ENCODE results near the gene CNTNAP2. TPM values are rescaled to one million over a fixed set of nuclear protein-coding genes. Genes with fewer than 3 reads are reported as not detected.

The CNTNAP2 gene
- total and polyA plus RNA-seq, 2 experiments from 2014 or later, result not detected

- TF ChIP-seq EZH2phosphoT487 (IDR thresholded peaks at IDR 0.05; ENCODE audit: insufficient read depth, low read depth), result no peak
- TF ChIP-seq EZH2 (IDR thresholded peaks at IDR 0.05; ENCODE audit: insufficient read depth, poor library complexity, severe bottlenecking), result no peak
- Histone ChIP-seq H4K20me1 (ENCODE audit: insufficient read depth) (no peaks in the 10 kb centered on the region), H3K27ac (no peak overlapping the region), H3K36me3 (ENCODE audit: low read depth) (no peaks in the 10 kb centered on the region), H3K4me2 (ENCODE audit: unreplicated experiment) (no peak overlapping the region), H3K4me3 (no peak overlapping the region), H2AFZ (no peak overlapping the region), H3K4me1 (ENCODE audit: insufficient read depth) (no peaks in the 10 kb centered on the region), H3K9ac (no peak overlapping the region), H3K9me3 (ENCODE audit: low read depth) (no peaks in the 10 kb centered on the region), H3K79me2 (ENCODE audit: insufficient read depth) (no peaks in the 10 kb centered on the region), H3K27me3 (replicated peaks; ENCODE audit: insufficient read depth) (no peaks in the 10 kb centered on the region), H3F3A (ENCODE audit: insufficient read depth) (no peaks in the 10 kb centered on the region), H3K9me2 (ENCODE audit: insufficient read depth) (no peaks in the 10 kb centered on the region)
- in situ Hi-C loops (cut with MboI), result no loop called here
- 39 to 48% methylated on average over 1 of the region's 1 CpG for WGBS, 2 experiments (ENCODE audit: low coverage in 1 of 2, low lambda C conversion rate in 2 of 2, missing lambda C conversion rate in 2 of 2)
- no peak for DNase-seq
These were observed 1071.9 kb downstream of the CNTNAP2 start for GRCh38 chr7:147188467-147188866.

- Histone ChIP-seq H3K4me3 (no peak overlapping the region), H3K9ac (no peak overlapping the region)
- no peak for DNase-seq
These were observed 1076.9 kb downstream of the CNTNAP2 start for GRCh38 chr7:147193476-147193875.

GRCh38 chr7:147196481-147196880 lies 1079.9 kb downstream of the CNTNAP2 start:
- in situ Hi-C loops (cut with MboI), result no loop called here
- Histone ChIP-seq H3K9me3 (ENCODE audit: low read depth) (no peaks in the 10 kb centered on the region), H3F3A (ENCODE audit: insufficient read depth) (no peaks in the 10 kb centered on the region), H3K36me3 (ENCODE audit: low read depth) (no peaks in the 10 kb centered on the region), H3K4me2 (ENCODE audit: unreplicated experiment) (no peak overlapping the region), H3K9ac (no peak overlapping the region), H3K4me3 (peak overlapping the region; percentile 59; the same call in 1 of the 2 replicates), H3K79me2 (ENCODE audit: insufficient read depth) (no peaks in the 10 kb centered on the region), H3K27me3 (replicated peaks; ENCODE audit: insufficient read depth) (no peaks in the 10 kb centered on the region), H2AFZ (0 out of 2 replicates have a peak overlapping the region, but pooled peaks have one; percentile 34), H3K4me1 (ENCODE audit: insufficient read depth) (no peaks in the 10 kb centered on the region), H3K9me2 (ENCODE audit: insufficient read depth) (no peaks in the 10 kb centered on the region), H4K20me1 (ENCODE audit: insufficient read depth) (no peaks in the 10 kb centered on the region), H3K27ac (no peak overlapping the region)
- TF ChIP-seq EZH2phosphoT487 (IDR thresholded peaks at IDR 0.05; ENCODE audit: insufficient read depth, low read depth), result no peak
- no peak for TF ChIP-seq EZH2 (IDR thresholded peaks at IDR 0.05; ENCODE audit: insufficient read depth, poor library complexity, severe bottlenecking)
- 55 to 57% methylated on average over 5 of the region's 5 CpGs for WGBS, 2 experiments (ENCODE audit: low coverage in 1 of 2, low lambda C conversion rate in 2 of 2, missing lambda C conversion rate in 2 of 2)
- DNase-seq, result no peak

More at GRCh38 chr7:147193476-147193875, 1076.9 kb downstream of the CNTNAP2 start:
- no peak for TF ChIP-seq EZH2phosphoT487 (IDR thresholded peaks at IDR 0.05; ENCODE audit: insufficient read depth, low read depth)
- no peak for TF ChIP-seq EZH2 (IDR thresholded peaks at IDR 0.05; ENCODE audit: insufficient read depth, poor library complexity, severe bottlenecking)
- no peaks in the 10 kb centered on the region for H3K4me1 ChIP-seq (ENCODE audit: insufficient read depth)
- H3K79me2 ChIP-seq (ENCODE audit: insufficient read depth), result no peaks in the 10 kb centered on the region
- H3K9me2 ChIP-seq (ENCODE audit: insufficient read depth), result no peaks in the 10 kb centered on the region
- in situ Hi-C loops (cut with MboI), result no loop called here
- H4K20me1 ChIP-seq (ENCODE audit: insufficient read depth), result no peaks in the 10 kb centered on the region
- no peak overlapping the region for H2AFZ ChIP-seq
- no peak overlapping the region for H3K27ac ChIP-seq
- H3K27me3 ChIP-seq (replicated peaks; ENCODE audit: insufficient read depth), result no peaks in the 10 kb centered on the region
- no peak overlapping the region for H3K4me2 ChIP-seq (ENCODE audit: unreplicated experiment)
- no peaks in the 10 kb centered on the region for H3F3A ChIP-seq (ENCODE audit: insufficient read depth)
- H3K9me3 ChIP-seq (ENCODE audit: low read depth), result no peaks in the 10 kb centered on the region
- no peaks in the 10 kb centered on the region for H3K36me3 ChIP-seq (ENCODE audit: low read depth)

DNA sequence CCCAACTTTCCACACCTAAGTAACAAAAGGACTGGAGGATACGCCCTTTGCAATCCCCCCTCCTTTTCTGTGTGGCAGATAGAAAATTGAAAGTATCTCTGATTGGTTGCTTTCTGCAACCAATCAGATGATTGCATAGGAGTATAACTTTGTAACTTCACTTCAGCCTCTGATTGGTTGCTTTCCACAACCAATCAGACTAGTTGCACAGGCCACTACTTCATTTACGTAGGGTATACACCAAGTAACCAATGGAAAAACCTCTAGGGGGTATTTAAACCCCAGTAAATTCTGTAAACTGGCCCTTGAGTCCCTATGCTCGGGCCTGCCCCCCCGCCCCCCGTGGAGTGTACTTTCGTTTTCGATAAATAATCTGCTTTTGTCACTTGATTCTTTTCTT lies 1080.4 kb downstream of the CNTNAP2 start:
- DNase-seq, result peak; percentile 2
- Histone ChIP-seq H3K4me1 (ENCODE audit: insufficient read depth) (no peaks in the 10 kb centered on the region), H3K4me2 (ENCODE audit: unreplicated experiment) (peak overlapping the region; percentile 37), H2AFZ (peak overlapping the region; percentile 34; the same call in 1 of the 2 replicates), H3F3A (ENCODE audit: insufficient read depth) (no peaks in the 10 kb centered on the region), H3K27ac (no peak overlapping the region), H3K36me3 (ENCODE audit: low read depth) (no peaks in the 10 kb centered on the region), H3K9me3 (ENCODE audit: low read depth) (no peaks in the 10 kb centered on the region), H4K20me1 (ENCODE audit: insufficient read depth) (no peaks in the 10 kb centered on the region), H3K4me3 (peak overlapping the region; percentile 59), H3K79me2 (ENCODE audit: insufficient read depth) (no peaks in the 10 kb centered on the region), H3K9ac (no peak overlapping the region), H3K27me3 (replicated peaks; ENCODE audit: insufficient read depth) (no peaks in the 10 kb centered on the region), H3K9me2 (ENCODE audit: insufficient read depth) (no peaks in the 10 kb centered on the region)
- WGBS, 2 experiments (ENCODE audit: low coverage in 1 of 2, low lambda C conversion rate in 2 of 2, missing lambda C conversion rate in 2 of 2), result 30 to 34% methylated on average over 7 of the region's 7 CpGs
- TF ChIP-seq EZH2 (IDR thresholded peaks at IDR 0.05; ENCODE audit: insufficient read depth, poor library complexity, severe bottlenecking), result no peak
- TF ChIP-seq EZH2phosphoT487 (IDR thresholded peaks at IDR 0.05; ENCODE audit: insufficient read depth, low read depth), result no peak
- in situ Hi-C loops (cut with MboI), result no loop called here

DNA sequence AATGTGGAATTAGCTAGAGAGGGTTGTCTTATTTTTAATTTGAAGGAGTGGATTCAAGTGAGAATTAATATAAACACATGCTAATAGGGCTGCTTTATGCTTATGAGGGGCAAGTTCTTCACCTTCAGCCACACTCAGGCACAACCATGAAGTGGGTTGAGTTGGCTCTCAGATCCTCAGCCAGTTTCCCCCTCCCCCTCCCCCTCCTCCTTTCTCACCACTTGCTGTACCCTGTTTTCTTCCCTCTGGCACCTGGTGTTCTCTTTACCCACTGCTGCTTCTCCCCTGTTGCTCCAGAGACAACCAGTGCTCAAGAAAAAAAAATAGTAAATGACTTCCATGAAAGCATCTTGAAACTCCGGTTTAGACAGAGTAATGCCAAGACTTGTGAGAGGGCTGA lies 1083.3 kb downstream of the CNTNAP2 start:
- H4K20me1 ChIP-seq (ENCODE audit: insufficient read depth), result no peaks in the 10 kb centered on the region
- H3K4me2 ChIP-seq (ENCODE audit: unreplicated experiment), result no peak overlapping the region
- no peak for DNase-seq
- 18 to 26% methylated on average over 1 of the region's 1 CpG for WGBS, 2 experiments (ENCODE audit: low coverage in 1 of 2, low lambda C conversion rate in 2 of 2, missing lambda C conversion rate in 2 of 2)
- H3K27ac ChIP-seq, result no peak overlapping the region
- no peak overlapping the region for H2AFZ ChIP-seq
- H3K4me3 ChIP-seq, result no peak overlapping the region
- H3K9ac ChIP-seq, result no peak overlapping the region
- TF ChIP-seq EZH2phosphoT487 (IDR thresholded peaks at IDR 0.05; ENCODE audit: insufficient read depth, low read depth) (no peak), EZH2 (IDR thresholded peaks at IDR 0.05; ENCODE audit: insufficient read depth, poor library complexity, severe bottlenecking) (no peak)
- no peaks in the 10 kb centered on the region for H3F3A ChIP-seq (ENCODE audit: insufficient read depth)
- no peaks in the 10 kb centered on the region for H3K9me2 ChIP-seq (ENCODE audit: insufficient read depth)
- H3K4me1 ChIP-seq (ENCODE audit: insufficient read depth), result no peaks in the 10 kb centered on the region
- no peaks in the 10 kb centered on the region for H3K27me3 ChIP-seq (replicated peaks; ENCODE audit: insufficient read depth)
- H3K79me2 ChIP-seq (ENCODE audit: insufficient read depth), result no peaks in the 10 kb centered on the region
- in situ Hi-C loops (cut with MboI), result no loop called here
- no peaks in the 10 kb centered on the region for H3K9me3 ChIP-seq (ENCODE audit: low read depth)
- no peaks in the 10 kb centered on the region for H3K36me3 ChIP-seq (ENCODE audit: low read depth)

Data from GM23248 (cell line).